NT2/D1 (cell line): ENCODE measurements around the gene CACNA1A.

ENCODE experiments used
- YY1 ChIP-seq: IDR thresholded peaks from 2 replicates; pipeline ENCODE4 v1.6.1; 2011; ENCODE audit not compliant: insufficient read length, insufficient read depth
- ZNF274 ChIP-seq: IDR thresholded peaks from 2 replicates; pipeline ENCODE4 v1.6.1; 2011; ENCODE audit warnings: mild to moderate bottlenecking, low read depth, low read length

DNA sequence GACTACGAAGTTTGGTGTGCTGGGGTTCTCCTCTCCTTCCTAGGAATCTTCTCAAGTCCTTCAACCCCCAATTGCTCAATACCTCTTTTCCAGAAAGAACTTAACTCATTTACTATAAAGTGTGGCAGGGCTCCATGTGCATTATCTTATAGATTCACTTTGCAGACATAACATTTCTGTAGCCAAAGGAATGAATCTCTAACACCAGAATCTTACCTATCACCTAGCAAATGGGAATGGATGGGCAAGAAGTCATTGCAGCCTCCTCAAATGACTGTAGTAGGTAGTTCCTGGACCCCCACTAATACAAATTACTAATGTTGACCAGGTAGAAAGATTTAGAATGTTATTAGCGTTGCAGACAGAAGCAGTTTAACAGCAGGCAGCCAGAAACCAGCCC, 5.7 kb upstream of the CACNA1A start:
- TF ChIP-seq YY1 (no peak), ZNF274 (no peak)
